Psoas muscle (tissue), 8 donors: ENCODE data around the gene CDHR3. TPM values are rescaled to one million over a fixed set of nuclear protein-coding genes. Genes with fewer than 3 reads are reported as not detected.

Experiments used
- ATAC-seq, 4 donors: fragments of 200-7000 bp; cut with Tn5 transposase; one replicate each; pipeline ENCODE4 v1.9.1; 2020; ENCODE audit warnings: moderate library complexity in 3 of 4, mild to moderate bottlenecking in 2 of 4
- DNase-seq, 2 donors: peaks; one replicate each; pipeline ENCODE4 v3.0.0-alpha.2; 2020
- H3K27ac ChIP-seq: fragments of 200-600 bp; one replicate; pipeline ENCODE4 v1.8.0; 2022
- H3K27me3 ChIP-seq, 3 donors: fragments of 200-600 bp in 1 of 3; one replicate each; pipeline versions ENCODE4 v1.6.1 to v1.8.0; 2013 to 2022; ENCODE audit warnings: low read length in 2 of 3, mild to moderate bottlenecking in 2 of 3, moderate library complexity in 1 of 3; ENCODE audit not compliant: insufficient read depth in 3 of 3
- H3K36me3 ChIP-seq, 2 donors: fragments of 200-600 bp in 1 of 2; one replicate each; pipeline versions ENCODE4 v1.6.1 to v1.8.0; 2013 to 2022; ENCODE audit warnings: low read depth in 1 of 2, mild to moderate bottlenecking in 1 of 2, moderate library complexity in 1 of 2; ENCODE audit not compliant: insufficient read depth in 1 of 2
- H3K4me1 ChIP-seq: fragments of 200-600 bp; one replicate; pipeline ENCODE4 v1.8.0; 2022
- H3K4me3 ChIP-seq: fragments of 200-600 bp; one replicate; pipeline ENCODE4 v1.8.0; 2022; ENCODE audit warnings: mild to moderate bottlenecking
- H3K9me3 ChIP-seq: fragments of 200-600 bp; one replicate; pipeline ENCODE4 v1.8.0; 2022
- CTCF ChIP-seq: fragments of 200-600 bp; IDR thresholded peaks from one replicate; pipeline ENCODE4 v1.8.0; 2022; ENCODE audit warnings: antibody characterized with exemption
- WGBS, 3 donors: extraction: QIAGEN DNeasy Blood & Tissue Kit; methylation state at CpG; one replicate each; pipeline versions ENCODE4 v1.1.6 to v1.1.7; 2013; 5-methylcytosine and 5-hydroxymethylcytosine counted together
- intact Hi-C, 2 donors: fragments of 100-400 bp; cut with DNase I; formaldehyde crosslinking; loops; one replicate each; pipeline versions ENCODE4 v1.11.0 to v1.14.2; 2022
- polyA plus RNA-seq, 3 donors: library from polyadenylated mRNA; stranded (reverse); fragments of 200-250 nt; gene quantifications; one replicate each; pipeline ENCODE4 v1.2.3, GENCODE V29; 2013
- total RNA-seq, 4 donors: library from RNA; stranded (reverse); fragmentation: NEBNext Ultra II Directional in 2 of 4; extraction: Animal tissue kit (Norgen Biotek cat#: 25700) in 2 of 4; gene quantifications; one replicate each; pipeline versions ENCODE4 v1.2.1 to v1.2.4, GENCODE V29; 2021 to 2023
- donor health status: healthy with polysubstance abuse.
- donor health status: DM: no; HTN: no; CAD: no; lungs with moderate emphysema.
- donor health status: Bipolar disorder and iron deficiency.
- donor health status: healthy.
- donor health status: DM: yes; HTN: yes; CAD: no.
- donor health status: DM: no; HTN: no; CAD: no.
- donor health status: DM: no; HTN: no; CAD: no.
- donor health status: DM: yes; HTN: yes; CAD: no.

Gene CDHR3
- total and polyA plus RNA-seq, 7 donors = 0.30 to 1.7 (median 0.44) TPM

GRCh38 chr7:106063024-106063423, 100.0 kb downstream of the CDHR3 start:
- no peak for TF ChIP-seq CTCF
- WGBS, 3 donors = 77 to 80% (median 80%) methylated on average over 6 of the region's 6 CpGs
- Histone ChIP-seq H3K4me3 (no peak overlapping the region), H3K9me3 (no peaks in the 10 kb centered on the region), H3K27ac (no peak overlapping the region), H3K27me3 (no peaks in the 10 kb centered on the region), H3K36me3 (no peaks in the 10 kb centered on the region), H3K4me1 (peaks cover 14% of the 10 kb centered on the region)
- intact Hi-C loops = loop anchor here in 1 of 2 donors (10.0 kb wide), 1 partner anchor 222 kb away; the partner anchor contains the start of gene NAMPT
- DNase-seq = no peak
- ATAC-seq = no peak

- Histone ChIP-seq H3K9me3 (no peaks in the 10 kb centered on the region), H3K27me3 (no peaks in the 10 kb centered on the region), H3K27ac (no peak overlapping the region), H3K36me3 (no peaks in the 10 kb centered on the region), H3K4me3 (no peak overlapping the region), H3K4me1 (peaks cover 11% of the 10 kb centered on the region)
- no peak for TF ChIP-seq CTCF
- WGBS, 3 donors = 78 to 85% (median 81%) methylated on average over 2 of the region's 2 CpGs
- no peak for ATAC-seq
- intact Hi-C loops = loop anchor here in 1 of 2 donors (10.0 kb wide), 1 partner anchor 221 kb away; the partner anchor contains the start of gene NAMPT
- DNase-seq = no peak
Measured at GRCh38 chr7:106063692-106064091, 100.6 kb downstream of the CDHR3 start.

- H3K9me3 ChIP-seq = no peaks in the 10 kb centered on the region
- DNase-seq (no peak), ATAC-seq (peak; percentile 1 to 5 (median 3))
- intact Hi-C loops = loop anchor here in 1 of 2 donors (10.0 kb wide), 1 partner anchor 220 kb away; the partner anchor contains the start of gene NAMPT
- no peak for TF ChIP-seq CTCF
- 33 to 63% (median 53%) methylated on average over 8 of the region's 8 CpGs for WGBS, 3 donors
- peaks cover 16% of the 10 kb centered on the region for H3K4me1 ChIP-seq
- H3K4me3 ChIP-seq = peak overlapping the region; percentile 57
- H3K36me3 ChIP-seq = no peaks in the 10 kb centered on the region
- no peaks in the 10 kb centered on the region for H3K27me3 ChIP-seq
- peak overlapping the region; percentile 87 for H3K27ac ChIP-seq
Measured at GRCh38 chr7:106064316-106064715, 101.3 kb downstream of the CDHR3 start.

GRCh38 chr7:106064771-106065574, 101.9 kb downstream of the CDHR3 start:
- peak overlapping the region; percentile 57 for H3K4me3 ChIP-seq
- H3K9me3 ChIP-seq = no peaks in the 10 kb centered on the region
- no peaks in the 10 kb centered on the region for H3K36me3 ChIP-seq
- ATAC-seq (peak; percentile 96 to 98 (median 97)), DNase-seq (peak; percentile 88 to 94)
- peak; percentile 16 for TF ChIP-seq CTCF
- H3K27ac ChIP-seq = peak overlapping the region; percentile 87
- peaks cover 20% of the 10 kb centered on the region for H3K4me1 ChIP-seq
- intact Hi-C loops = loop anchor here (5.0 to 10.0 kb wide), 2 partner anchors 47 to 220 kb away; partner anchors contain the start of genes SYPL1 (in 2 of the 2) and NAMPT (in 1 of the 2)
- H3K27me3 ChIP-seq = no peaks in the 10 kb centered on the region
- WGBS, 3 donors = 5 to 11% (median 9%) methylated on average over 14 of the region's 14 CpGs
